Duodenal mucosa (tissue), 2 donors: ENCODE results near the gene PTPRG.

Source experiments
- H3K27ac ChIP-seq: one replicate; pipeline ENCODE4 v1.7.0; 2013; ENCODE audit warnings: low read depth, low read length
- H3K27me3 ChIP-seq, 2 donors: one replicate each; pipeline ENCODE4 v1.7.0; 2013; ENCODE audit warnings: low read length in 2 of 2, control low read depth in 1 of 2; ENCODE audit not compliant: insufficient read depth in 2 of 2, control insufficient read depth in 1 of 2
- H3K36me3 ChIP-seq, 2 donors: one replicate each; pipeline ENCODE4 v1.7.0; 2013; ENCODE audit warnings: low read length in 2 of 2, control low read depth in 1 of 2; ENCODE audit not compliant: insufficient read depth in 2 of 2, control insufficient read depth in 1 of 2
- H3K4me1 ChIP-seq, 2 donors: one replicate each; pipeline ENCODE4 v1.7.0; 2013; ENCODE audit warnings: low read length in 2 of 2, control low read depth in 1 of 2; ENCODE audit not compliant: insufficient read depth in 2 of 2, control insufficient read depth in 1 of 2
- H3K4me3 ChIP-seq, 2 donors: one replicate each; pipeline ENCODE4 v1.7.0; 2013; ENCODE audit warnings: low read length in 2 of 2, low read depth in 1 of 2
- H3K9ac ChIP-seq, 2 donors: one replicate each; pipeline ENCODE4 v1.7.0; 2013; ENCODE audit warnings: low read length in 2 of 2, low read depth in 1 of 2
- H3K9me3 ChIP-seq, 2 donors: one replicate each; pipeline ENCODE4 v1.7.0; 2013; ENCODE audit warnings: low read length in 2 of 2, control low read depth in 1 of 2; ENCODE audit not compliant: control insufficient read depth in 1 of 2

The PTPRG gene

GRCh38 chr3:62300617-62301016 lies 739.2 kb downstream of the PTPRG start:
- no peak overlapping the region for H3K27ac ChIP-seq
- H3K27me3 ChIP-seq = no peaks in the 10 kb centered on the region
- H3K4me3 ChIP-seq = no peak overlapping the region
- no peaks in the 10 kb centered on the region for H3K4me1 ChIP-seq
- H3K9me3 ChIP-seq = peaks cover 2 to 5% of the 10 kb centered on the region in 2 donors
- no peaks in the 10 kb centered on the region for H3K36me3 ChIP-seq
- H3K9ac ChIP-seq = no peak overlapping the region

GRCh38 chr3:62312201-62312600 lies 750.8 kb downstream of the PTPRG start:
- H3K4me1 ChIP-seq = no peaks in the 10 kb centered on the region

DNA sequence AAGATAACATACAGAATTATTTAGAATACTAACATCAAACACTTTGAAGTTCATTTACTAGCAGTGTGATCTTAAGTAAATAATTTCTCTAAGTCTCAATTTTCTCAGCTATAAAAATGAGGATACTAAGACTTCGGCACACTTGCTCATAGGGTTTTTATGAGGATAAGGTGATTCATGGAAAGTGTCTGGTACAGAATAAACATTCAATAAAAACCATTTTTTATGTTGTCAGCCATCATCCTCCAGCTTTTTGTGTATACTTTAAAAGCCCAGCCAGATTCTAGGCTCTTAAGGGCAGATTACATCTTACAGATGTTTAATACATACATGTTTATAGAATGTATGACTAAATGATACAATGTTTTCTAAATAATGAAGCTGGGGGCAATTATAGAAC lies 755.2 kb downstream of the PTPRG start:
- Histone ChIP-seq H3K27ac (no peak overlapping the region), H3K4me3 (no peak overlapping the region), H3K9ac (no peak overlapping the region), H3K4me1 (peaks cover 0 to 4% of the 10 kb centered on the region in 2 donors), H3K27me3 (peaks cover 0 to 8% of the 10 kb centered on the region in 2 donors), H3K9me3 (no peaks in the 10 kb centered on the region), H3K36me3 (no peaks in the 10 kb centered on the region)

More at GRCh38 chr3:62312201-62312600, 750.8 kb downstream of the PTPRG start:
- no peak overlapping the region for H3K27ac ChIP-seq
- H3K9me3 ChIP-seq = no peaks in the 10 kb centered on the region
- H3K9ac ChIP-seq = no peak overlapping the region
- no peak overlapping the region for H3K4me3 ChIP-seq
- H3K27me3 ChIP-seq = peaks cover 0 to 3% of the 10 kb centered on the region in 2 donors
- H3K36me3 ChIP-seq = no peaks in the 10 kb centered on the region

DNA sequence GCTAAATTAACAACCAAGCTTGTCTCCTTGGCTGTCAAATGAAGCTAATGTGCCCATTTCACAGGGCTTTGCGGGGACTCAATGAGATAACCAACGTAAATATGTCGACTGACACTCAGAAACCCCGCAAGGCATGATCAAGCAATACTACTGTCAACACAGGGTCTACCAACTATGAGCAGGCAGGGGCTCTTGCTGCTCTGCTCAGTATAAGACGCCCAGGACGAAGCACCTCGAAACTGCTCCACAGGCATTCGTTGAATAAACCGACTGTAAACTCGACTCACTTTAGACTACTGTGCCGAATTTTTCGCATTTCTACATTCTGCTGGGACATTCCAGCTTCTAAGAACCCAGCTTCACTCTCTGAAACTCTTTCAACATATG lies 757.0 kb downstream of the PTPRG start:
- H3K27ac ChIP-seq = no peak overlapping the region

GRCh38 chr3:62318752-62319569 lies 757.6 kb downstream of the PTPRG start:
- H3K27me3 ChIP-seq = peaks cover 0 to 8% of the 10 kb centered on the region in 2 donors
- no peaks in the 10 kb centered on the region for H3K9me3 ChIP-seq
- peaks cover 0 to 4% of the 10 kb centered on the region in 2 donors for H3K4me1 ChIP-seq
- no peaks in the 10 kb centered on the region for H3K36me3 ChIP-seq
- H3K27ac ChIP-seq = peak overlapping the region; percentile 61
- no peak overlapping the region for H3K9ac ChIP-seq
- H3K4me3 ChIP-seq = peak overlapping the region; percentile 72 to 77

More for the DNA sequence above, 757.0 kb downstream of the PTPRG start:
- Histone ChIP-seq H3K9ac (no peak overlapping the region), H3K4me3 (peak overlapping the region; percentile 72 to 77), H3K27me3 (peaks cover 0 to 8% of the 10 kb centered on the region in 2 donors), H3K4me1 (peaks cover 0 to 4% of the 10 kb centered on the region in 2 donors), H3K36me3 (no peaks in the 10 kb centered on the region), H3K9me3 (no peaks in the 10 kb centered on the region)

- peaks cover 0 to 4% of the 10 kb centered on the region in 2 donors for H3K4me1 ChIP-seq
- H3K4me3 ChIP-seq = peak overlapping the region; percentile 72 to 77
- H3K27ac ChIP-seq = no peak overlapping the region
- no peak overlapping the region for H3K9ac ChIP-seq
- no peaks in the 10 kb centered on the region for H3K36me3 ChIP-seq
- peaks cover 0 to 5% of the 10 kb centered on the region in 2 donors for H3K27me3 ChIP-seq
- no peaks in the 10 kb centered on the region for H3K9me3 ChIP-seq
Measured at GRCh38 chr3:62319570-62320243, 758.3 kb downstream of the PTPRG start.

- H3K36me3 ChIP-seq = no peaks in the 10 kb centered on the region
- H3K27me3 ChIP-seq = peaks cover 0 to 4% of the 10 kb centered on the region in 2 donors
- no peak overlapping the region for H3K27ac ChIP-seq
- no peak overlapping the region for H3K4me3 ChIP-seq
- peaks cover 0 to 4% of the 10 kb centered on the region in 2 donors for H3K4me1 ChIP-seq
- no peaks in the 10 kb centered on the region for H3K9me3 ChIP-seq
- H3K9ac ChIP-seq = no peak overlapping the region
Measured at GRCh38 chr3:62323241-62323640, 761.9 kb downstream of the PTPRG start.

DNA sequence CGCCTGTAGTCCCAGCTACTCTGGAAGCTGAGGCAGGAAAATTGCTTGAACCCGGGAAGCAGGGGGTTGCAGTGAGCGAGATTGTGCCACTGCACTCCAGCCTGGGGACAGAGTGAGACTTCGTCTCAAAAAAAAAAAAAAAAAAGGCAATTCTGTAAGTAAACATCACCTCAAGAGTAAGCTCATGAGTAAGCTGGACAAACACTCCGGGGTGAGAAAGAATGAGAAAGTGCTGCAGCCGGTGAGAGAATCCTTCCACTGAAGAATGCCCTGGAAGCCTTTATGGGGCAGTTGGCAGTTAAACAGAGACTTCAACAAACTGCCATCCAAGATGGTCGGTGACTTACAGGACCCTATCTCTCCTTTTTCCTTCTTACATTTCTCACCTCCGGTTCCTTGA lies 764.5 kb downstream of the PTPRG start:
- no peak overlapping the region for H3K4me3 ChIP-seq
- H3K9ac ChIP-seq = no peak overlapping the region
- H3K27me3 ChIP-seq = no peaks in the 10 kb centered on the region
- no peaks in the 10 kb centered on the region for H3K36me3 ChIP-seq
- H3K9me3 ChIP-seq = no peaks in the 10 kb centered on the region
- no peaks in the 10 kb centered on the region for H3K4me1 ChIP-seq
- H3K27ac ChIP-seq = no peak overlapping the region

GRCh38 chr3:62329971-62330370 lies 768.6 kb downstream of the PTPRG start:
- Histone ChIP-seq H3K4me3 (no peak overlapping the region), H3K27ac (no peak overlapping the region), H3K27me3 (no peaks in the 10 kb centered on the region), H3K4me1 (no peaks in the 10 kb centered on the region), H3K36me3 (no peaks in the 10 kb centered on the region), H3K9ac (no peak overlapping the region), H3K9me3 (no peaks in the 10 kb centered on the region)

DNA sequence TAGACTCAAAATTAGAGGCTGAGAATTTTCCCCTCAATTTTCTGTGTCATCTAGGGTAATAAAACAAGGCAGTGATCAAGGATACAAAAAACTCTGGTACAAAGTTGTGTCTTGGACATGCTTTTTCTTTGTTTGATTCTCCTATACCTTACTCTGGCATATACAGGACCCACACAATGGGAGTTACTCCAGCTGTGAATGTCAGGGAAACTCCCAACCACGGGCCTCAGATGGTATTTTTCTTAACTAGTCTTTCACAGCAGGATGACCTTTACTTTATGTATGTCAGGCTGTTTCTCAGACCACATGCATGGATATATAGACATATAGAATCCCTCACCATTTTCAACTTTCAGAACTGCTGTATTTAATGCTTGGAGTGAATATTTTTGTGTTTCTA lies 770.6 kb downstream of the PTPRG start:
- no peaks in the 10 kb centered on the region for H3K9me3 ChIP-seq
- H3K27ac ChIP-seq = no peak overlapping the region
- no peaks in the 10 kb centered on the region for H3K36me3 ChIP-seq
- H3K27me3 ChIP-seq = no peaks in the 10 kb centered on the region
- H3K4me1 ChIP-seq = no peaks in the 10 kb centered on the region
- no peak overlapping the region for H3K9ac ChIP-seq
- H3K4me3 ChIP-seq = no peak overlapping the region
